Measurements from ENCODE around the gene RCOR1.
"Not testable (repeated sequence)": the region's sequence is repeated elsewhere in the genome, so short reads cannot be mapped to it uniquely, and the experiment has no call there.

RCOR1 gene

DNA sequence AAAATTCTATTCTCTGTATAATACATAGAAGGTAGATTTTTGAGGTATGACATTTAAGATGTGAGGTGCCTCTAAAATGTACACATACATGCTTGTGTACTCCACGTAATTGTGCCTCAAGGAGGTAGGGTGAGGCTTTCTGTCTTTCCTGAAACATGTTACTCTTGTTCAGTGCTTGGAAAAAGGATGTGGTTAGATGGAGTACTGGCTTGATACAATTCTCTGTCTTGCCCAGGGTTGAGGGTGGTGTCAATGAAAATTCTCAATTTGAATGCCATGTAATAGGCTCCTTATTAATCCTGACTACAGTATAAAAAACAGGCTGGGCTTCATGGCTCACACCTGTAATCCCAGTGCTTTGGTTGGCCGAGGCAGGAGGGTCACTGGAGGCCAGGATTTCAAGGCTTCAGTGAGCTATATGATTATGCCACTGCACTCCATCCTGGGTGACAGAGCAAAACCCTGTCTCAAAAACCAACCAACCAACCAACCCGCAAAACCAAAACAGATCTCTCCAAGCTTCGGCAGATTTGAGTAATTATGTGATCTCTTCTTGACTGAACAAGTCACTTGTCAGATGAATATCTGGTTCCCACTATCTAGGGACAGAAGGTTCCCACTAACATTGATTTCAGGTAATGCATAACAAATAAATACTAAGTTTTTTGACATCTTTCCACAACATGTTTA lies 41.6 kb downstream of the RCOR1 start:
- peak; percentile 68 for DNase-seq

DNA sequence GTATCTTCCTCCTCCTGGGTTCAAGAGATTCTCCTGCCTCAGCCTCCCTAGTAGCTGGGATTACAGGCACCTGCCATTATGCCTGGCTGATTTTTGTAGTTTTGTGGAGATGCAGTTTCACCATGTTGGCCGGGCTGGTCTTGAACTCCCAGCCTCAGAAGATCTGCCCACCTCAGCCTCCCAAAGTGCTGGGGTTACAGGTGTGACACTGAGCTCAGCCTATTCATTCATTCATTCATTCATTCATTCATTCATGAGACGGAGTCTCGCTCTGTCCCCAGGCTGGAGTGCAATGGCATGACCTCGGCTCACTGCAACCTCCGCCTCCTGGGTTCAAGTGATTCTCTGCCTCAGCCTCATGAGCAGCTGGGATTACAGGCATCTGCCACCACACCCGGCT lies 47.2 kb downstream of the RCOR1 start:
- not testable (repeated sequence) for DNase-seq

DNA sequence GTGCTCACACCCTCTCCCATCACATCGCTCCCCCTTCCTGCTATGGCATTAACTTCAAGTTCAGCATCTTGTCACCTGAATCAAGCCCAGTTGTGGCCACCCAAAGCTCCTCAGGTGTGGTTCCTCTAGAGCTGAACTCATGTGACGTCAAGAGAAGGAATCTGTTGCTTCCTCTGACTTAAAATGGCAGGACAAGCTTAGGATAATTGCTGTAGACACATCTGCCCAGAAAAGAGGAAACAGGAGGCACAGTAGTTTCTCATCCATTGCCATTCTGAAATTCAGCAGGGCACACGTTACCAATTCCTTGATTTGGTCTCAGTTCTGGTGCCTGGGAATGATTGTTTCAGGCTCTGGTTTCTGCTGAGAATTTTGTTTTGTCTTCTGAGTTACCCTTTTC lies 52.1 kb downstream of the RCOR1 start:
- no peak for DNase-seq

DNA sequence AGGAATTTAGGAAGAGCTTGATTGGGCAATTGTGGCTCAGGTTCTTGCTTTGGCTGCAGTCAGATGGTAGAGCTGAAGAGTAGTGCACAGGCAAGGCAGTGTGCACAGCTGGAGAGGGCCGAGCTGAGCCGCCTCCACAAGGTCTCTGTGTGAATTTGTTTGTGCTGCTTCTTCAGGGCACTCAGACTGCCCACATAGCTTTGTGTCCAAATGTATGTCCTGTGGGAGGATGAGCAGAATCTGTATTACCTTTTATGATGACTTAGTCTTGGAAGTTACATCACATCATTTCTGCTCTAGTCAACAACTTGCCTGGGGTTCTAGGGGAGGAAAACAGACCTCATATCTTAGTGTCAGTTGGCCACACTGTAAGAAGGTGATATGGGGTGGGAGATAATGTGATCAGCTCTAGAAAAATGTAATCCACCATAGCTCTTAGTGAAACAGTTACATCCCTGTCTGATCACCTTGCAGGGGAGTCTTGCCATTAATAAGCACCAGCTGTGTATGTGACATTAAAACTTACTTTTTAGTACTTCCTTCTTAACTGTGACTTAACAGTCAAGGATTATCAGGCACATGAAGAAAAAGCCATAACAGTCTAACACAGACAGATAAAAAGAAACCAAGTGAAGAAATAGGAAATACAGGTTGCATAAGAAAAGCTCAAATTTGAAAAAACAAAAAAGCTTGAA lies 53.4 kb downstream of the RCOR1 start:
- peak; percentile 55 for DNase-seq

DNA sequence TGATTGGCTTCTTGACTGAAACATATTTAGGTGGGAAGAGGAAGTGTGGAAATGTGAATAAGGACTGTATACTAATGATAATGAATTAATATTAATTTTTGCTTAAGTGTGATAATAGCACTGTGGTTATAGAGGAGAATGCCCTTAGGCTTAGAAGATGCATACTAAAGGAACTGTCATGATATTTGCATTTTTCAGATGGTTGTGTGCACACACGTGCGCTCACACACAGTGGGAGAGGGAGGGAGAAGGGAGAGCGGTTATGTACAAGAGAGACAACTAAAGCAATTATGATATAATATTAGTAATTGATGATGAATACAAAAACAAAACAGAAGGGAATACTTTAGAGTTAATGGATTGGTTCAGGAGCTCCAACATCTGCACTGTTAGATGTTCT lies 54.2 kb downstream of the RCOR1 start:
- no peak for DNase-seq

DNA sequence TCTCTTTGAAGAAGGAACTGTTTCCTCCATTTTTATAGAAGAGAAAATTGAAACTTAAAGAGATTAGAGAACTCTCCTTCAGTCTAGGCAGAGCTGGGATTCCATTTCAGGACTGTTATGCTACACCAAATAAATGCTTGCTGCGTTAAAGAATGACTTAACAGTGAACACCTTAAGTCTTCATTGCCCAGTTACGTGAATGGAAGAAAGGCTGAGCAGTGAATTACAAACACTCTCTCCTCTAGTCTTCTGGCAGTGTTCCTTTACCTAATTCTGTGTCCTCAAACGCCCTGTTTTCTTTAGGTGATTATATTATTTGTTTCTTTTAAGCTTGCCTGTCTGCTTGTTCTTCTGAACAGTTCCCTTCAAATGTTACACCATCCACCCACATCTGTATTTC lies 59.7 kb downstream of the RCOR1 start:
- peak; percentile 6 for DNase-seq

DNA sequence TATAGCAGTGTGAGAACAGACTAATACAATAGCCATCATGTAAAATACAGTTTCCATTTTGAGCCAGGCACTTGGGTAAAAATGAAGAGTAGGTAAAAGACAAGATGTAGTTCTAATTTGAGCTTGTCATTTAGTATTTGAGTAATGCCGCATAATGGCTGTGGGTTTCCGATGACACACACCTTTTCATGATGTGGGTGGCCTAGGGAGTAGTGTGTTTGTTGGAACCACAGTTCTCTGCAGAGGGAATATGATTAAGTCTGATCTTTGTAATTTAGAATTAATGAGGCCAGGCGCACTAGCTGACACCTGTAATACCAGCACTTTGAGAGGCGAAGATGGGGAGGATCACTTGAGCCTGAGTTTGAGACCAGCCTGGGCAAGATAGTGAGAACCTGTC lies 61.8 kb downstream of the RCOR1 start:
- no peak for DNase-seq

DNA sequence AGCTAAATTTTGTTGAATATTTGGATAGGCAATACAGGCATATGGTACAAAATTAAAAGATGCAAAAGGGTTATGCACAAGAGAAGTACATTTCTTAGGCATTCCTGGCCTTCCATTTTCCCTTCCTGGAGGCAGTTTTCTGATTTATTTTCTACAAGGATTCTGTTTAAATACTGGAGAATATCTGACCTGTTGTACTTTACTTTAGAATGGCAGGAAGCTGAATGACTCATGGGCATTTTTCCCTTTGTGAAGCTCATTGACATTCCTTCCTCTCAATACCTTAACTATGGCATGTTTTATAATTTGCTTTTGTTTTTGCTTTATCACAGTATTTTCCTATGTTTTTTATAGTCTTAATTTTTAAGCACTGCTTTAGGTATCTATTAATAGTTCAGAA lies 62.7 kb downstream of the RCOR1 start:
- no peak for DNase-seq

DNA sequence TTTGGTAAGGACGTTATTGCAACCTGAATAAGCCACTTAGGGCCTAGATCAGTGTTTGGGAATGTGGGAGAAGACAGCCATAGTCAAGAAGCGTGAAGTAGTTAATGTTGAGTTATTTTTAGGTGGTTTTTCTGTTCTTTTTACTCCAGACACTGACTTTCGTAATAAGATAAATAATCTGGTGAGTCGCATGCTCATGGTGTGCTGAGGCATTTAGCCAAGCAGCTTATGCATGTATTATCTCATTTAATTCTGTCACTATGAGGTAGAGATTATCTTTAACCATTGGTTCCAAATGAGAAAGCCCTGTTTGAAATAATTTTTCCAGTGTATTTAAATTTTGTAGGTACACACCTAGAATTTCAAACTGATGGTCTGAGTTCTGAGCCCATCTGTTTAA lies 67.3 kb downstream of the RCOR1 start:
- DNase-seq, result no peak

DNA sequence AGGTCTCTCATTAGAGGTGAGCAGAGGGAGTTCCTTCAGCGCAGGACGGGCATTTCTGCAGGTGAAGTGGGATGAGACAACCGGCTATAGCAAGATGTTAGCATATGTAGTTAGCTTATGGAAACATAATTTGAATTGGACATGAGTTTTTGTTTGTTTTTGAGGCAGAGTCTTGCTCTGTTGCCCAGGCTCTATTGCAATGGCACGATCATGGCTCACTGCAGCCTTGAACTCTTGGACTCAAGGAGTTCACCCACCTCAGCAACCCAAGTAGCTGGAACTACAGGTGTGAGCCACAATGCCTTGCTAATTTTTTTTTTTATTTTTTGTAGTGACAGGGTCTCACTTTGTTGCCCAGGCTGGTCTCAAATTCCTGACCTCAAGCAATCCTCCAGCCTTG lies 69.2 kb downstream of the RCOR1 start:
- DNase-seq, result no peak

DNA sequence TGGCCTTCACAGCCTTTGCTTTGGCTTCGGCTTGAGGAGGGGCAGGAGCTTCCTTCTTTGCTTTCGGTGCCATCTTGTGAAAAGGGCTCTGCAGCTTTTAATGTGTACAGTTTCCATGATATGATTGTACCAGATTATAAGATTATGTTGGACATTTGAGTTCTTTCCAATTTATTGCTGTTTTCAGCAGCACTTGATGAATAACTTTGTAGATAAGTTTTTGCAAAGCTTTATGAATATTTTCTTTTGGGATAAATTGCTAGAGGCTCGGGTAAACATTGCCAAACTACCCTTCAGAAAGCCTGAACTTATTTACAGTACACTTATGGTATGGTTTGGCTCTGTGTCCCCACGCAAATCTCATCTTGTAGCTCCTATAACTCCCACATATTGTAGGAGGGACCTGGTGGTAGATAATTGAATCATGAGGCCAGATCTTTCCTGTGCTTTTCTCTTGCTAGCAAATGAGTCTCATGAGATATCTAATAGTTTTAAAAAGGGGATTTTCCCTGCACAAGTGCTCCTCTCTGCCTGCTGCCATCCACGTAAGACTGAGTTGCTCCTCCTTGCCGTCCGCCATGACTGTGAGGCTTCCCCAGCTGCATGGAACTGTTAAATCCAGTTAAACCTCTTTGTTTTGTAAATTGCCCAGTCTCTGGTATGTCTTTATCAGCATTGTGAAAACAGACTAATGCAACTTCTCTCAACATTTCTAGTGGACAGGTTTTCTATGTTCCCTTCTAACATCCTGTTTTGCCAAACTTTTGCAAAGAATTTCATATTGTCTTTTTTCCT lies 70.4 kb downstream of the RCOR1 start:
- DNase-seq, result peak; percentile 38

DNA sequence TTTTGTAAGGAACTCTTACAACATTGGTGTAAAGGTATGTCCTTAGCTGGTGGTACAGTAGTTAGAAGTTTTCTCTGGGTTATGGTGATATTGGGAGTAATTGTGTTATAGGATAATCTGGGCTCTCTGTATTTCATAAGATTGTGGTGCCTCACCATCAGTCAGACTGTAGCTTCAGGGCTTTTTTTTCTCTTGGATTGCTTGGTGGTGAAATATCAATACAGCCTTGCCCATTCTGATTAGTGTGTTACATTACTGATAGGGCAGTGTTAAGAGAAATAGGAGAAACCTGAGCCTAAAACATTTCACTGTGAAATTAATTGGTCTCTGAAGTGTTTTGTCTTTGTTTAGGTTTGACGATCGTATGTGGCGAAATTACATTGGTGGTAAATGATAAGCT lies 71.0 kb downstream of the RCOR1 start:
- no peak for DNase-seq

DNA sequence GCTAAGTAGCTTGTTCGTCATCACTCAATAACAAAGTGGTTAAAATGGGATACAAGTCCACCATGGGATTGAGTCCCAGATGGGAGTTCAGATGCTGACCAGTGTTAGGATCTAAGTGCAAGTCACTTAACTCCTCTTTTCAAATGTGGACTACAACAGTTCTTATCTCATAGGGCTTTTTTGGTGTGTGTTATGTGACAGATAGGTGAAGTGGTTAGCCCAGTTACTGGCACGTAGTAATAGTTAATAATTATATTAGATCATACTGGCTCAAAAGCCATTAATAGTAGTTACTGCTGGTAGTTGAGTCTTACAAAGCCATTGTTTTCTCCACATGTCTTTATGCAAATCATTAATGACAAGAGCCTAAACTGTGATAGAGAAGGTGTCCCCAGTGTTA lies 73.2 kb downstream of the RCOR1 start:
- no peak for DNase-seq

DNA sequence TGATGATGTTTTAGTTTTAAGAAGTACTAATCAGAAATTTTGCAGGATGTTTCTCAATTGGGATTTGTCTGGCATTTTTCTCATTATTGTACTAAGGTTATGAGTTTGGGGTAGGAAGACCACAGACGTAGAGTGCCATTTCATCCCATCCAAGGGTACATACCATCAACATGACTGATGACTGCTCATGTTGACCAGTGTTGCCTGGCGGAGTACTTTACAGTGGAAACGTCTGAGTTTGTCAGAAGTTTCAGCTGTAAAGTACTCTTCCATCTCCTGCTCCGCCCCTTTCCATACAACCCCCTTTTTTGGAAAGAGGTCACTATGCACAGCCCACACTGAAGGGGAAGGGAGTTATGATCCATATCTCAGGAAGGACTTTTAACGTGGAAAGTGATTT lies 74.2 kb downstream of the RCOR1 start:
- DNase-seq, result no peak

DNA sequence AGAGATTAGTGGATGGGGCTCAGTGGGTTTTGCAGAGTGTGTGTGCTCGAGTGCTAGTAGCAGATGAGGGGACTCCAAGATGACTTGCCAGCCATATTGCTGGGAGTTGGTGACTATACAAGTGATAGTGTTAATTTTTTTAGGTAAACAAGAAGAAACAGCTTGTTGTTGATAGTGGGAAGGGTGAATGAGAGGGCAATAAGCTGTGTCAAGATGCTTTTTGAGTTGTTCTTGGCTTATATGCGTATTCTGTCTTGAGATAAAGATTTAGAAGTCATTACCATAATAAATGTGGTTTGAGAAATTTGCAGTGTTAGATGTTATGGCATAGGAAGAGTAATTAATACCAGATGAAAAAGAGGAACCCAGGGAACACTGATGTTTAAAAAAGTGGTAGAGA lies 75.3 kb downstream of the RCOR1 start:
- DNase-seq, result no peak

DNA sequence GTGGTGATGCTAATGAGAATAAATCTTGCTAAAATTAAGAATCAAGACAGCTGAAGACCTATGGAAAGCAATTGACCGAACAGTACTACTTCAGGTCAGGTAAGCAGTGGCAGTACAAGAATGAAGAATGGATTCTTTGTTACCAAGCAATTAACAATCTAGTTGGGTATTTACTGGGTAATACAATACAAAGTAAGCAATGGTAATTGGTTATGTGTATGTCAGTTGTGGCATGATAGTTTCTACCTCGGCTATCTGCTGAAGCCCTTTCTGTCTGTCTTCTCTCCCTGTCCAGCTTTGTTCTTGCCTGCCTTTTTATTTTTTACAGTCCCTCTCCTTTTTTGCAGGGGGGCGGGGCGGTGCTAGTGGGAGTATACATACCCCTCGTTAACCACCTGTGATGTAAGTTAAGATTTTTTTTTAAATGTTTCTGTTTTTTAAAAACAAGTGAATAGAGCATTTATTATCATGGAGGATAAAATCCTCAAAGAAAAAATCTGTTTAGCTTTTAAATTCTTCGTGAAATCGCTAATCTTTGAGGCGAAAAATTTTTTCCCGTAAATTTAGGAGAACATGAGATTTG lies 75.9 kb downstream of the RCOR1 start:
- no peak for DNase-seq

DNA sequence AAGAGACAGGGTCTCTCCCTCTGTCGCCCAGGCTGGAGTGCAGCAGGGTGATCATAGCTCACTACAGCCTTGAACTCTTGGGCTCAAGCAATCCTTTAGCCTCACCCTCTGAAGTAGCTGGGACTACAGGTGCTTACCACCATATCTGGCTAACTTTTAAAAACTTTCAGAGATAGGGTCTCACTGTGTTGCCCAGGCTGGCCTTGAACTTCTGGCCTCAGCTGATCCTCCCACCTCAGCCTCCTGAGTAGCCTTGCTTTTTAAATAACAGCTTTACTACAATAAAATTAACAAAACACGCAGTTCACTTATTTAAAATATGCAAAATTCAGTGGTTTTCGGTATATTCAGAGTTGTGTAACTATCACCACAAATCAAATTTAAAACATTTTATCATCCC lies 79.0 kb downstream of the RCOR1 start:
- no peak for DNase-seq

DNA sequence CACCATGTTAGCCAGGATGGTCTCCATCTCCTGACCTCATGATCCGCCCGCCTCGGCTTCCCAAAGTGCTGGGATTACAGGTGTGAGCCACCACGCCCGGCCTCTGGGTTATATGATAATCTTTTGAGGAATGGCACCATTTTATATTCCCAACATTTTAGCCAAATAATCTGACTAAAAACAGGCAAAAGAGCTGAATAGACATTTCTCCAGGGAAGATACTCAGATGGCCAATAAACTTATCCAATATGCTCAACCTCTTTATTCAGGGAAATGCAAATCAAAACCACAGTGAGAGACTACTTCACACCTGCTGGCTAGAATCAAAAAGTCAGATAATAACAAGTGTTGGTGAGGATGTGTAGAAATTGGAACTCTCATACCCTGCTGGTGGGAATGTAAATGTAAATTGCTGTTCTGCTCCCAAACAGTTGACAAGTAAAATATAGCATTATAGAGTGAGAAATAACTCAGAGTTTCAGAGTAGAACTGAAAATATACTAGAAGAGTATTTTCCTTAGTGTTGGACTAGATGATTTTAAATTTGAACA lies 80.0 kb downstream of the RCOR1 start:
- no peak for DNase-seq

DNA sequence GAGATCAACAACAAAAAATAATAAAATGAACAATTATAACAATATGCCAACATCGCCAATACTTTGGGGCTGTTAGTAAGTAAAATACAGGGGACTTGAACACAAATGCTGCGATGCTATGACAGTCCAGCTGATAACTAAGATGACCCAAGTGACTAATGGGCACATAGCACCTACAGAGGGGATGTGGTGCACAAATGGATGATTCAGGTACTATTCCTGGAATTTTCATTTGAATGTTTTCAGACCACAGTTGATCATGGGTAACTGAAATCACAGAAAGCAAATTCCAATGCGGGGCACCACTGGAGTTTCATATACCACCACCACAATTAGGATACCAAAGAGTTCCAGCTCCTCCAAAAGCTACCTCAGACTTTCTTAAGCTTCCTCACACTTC lies 82.9 kb downstream of the RCOR1 start:
- DNase-seq, result no peak

DNA sequence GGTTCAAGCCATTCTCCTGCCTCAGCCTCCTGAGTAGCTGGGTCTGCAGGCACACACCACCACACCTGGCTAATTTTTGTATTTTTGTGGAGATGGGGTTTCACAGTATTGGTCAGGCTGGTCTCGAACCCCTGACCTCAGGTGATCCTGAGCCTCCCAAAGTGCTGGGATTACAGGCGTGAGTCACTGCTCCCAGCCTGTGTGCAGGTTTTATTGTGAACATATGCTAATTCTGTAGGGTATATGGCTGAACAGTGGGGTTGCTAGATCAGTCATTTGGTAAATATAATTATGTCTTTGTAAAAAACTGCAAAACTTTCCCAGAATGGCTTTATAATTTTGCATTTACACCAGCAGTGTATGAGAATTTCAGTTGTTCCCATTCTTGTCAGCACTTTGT lies 85.9 kb downstream of the RCOR1 start:
- DNase-seq, result no peak

DNA sequence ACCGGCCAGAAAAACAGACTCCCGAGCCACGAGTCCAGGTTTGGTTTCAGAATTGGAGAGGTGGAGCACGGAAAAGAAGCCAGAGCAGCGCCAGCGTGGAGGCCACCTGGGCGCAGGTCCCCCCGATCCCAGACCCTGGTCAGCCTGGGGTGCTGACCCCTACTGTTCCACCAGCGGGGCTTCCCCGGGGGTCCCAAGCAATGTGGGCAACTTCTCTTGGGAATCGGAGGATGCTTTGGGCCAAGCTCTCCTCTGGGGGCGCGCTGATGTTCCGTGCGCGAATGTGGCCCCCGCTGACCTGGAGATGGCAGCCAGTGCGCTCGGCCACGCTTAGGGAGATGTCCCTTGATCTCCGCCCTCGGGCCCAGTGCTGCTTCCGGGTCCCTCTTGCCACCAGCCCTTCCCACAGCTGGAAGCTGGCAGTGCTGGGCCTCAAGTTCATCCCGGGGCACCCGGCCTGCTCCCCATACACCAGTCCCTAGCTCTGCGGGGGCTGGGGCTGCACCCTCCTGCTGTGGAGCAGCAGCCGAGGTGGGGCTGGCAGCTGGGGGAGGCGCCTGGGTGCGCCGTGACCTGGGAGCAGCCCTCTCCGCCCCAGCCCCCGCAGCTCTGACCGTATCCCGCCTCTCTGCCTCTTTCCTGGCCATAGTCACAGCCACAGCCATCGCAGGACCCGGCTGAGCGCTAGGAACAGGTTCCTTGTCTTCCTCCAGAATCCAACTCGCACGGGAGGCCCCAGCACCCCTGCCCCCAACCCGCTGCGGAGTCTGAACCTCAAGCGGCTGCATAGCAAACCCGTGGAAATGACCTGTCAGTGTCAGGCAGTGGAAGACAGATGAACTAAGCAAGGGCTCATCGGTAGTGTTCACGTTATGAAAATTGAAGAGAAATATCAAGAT lies 91.2 kb downstream of the RCOR1 start:
- DNase-seq, result no peak

DNA sequence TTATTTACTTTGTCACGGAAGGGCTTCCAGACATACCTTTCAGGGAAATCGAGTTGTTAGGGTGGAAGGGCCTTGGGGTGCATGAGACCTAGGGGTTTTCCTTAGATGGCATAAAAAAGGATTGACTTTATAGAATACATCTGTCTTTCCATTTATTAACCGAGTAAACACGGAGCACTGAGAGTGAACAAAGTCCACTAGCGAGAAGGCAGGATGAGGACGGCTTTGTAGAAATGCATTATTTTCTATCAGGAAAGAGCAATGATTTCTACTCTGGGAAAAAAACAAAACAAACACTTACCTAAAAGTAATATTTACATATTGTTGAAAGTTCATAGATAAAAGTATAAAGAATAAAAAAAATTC lies 91.8 kb downstream of the RCOR1 start:
- no peak for DNase-seq

Measured in NCI-H82 (cell line).